ENCODE data around the gene METTL5.

METTL5 gene

DNA sequence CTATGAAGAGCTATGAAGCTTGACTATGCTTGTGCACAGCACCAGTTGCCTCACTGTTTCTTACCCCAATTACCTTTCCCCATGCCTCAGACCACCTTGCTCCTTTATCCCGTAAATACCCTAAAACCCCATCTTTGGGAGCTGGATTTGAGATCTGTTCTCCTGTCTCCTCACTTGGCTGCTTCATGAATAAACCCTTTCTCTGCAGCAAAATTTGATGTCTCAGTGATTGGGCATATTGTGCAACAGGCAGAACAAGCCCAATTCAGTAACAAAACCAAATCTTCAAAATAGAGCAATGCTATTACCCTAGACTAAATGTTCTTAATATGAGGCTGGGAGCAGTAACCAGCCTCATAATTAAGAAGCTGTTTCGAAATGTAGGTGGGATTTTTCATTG lies 29.5 kb downstream of the METTL5 start:
- TF ChIP-seq ZFX (IDR thresholded peaks at IDR 0.05), result no peak
- TF ChIP-seq, protein P1, sequence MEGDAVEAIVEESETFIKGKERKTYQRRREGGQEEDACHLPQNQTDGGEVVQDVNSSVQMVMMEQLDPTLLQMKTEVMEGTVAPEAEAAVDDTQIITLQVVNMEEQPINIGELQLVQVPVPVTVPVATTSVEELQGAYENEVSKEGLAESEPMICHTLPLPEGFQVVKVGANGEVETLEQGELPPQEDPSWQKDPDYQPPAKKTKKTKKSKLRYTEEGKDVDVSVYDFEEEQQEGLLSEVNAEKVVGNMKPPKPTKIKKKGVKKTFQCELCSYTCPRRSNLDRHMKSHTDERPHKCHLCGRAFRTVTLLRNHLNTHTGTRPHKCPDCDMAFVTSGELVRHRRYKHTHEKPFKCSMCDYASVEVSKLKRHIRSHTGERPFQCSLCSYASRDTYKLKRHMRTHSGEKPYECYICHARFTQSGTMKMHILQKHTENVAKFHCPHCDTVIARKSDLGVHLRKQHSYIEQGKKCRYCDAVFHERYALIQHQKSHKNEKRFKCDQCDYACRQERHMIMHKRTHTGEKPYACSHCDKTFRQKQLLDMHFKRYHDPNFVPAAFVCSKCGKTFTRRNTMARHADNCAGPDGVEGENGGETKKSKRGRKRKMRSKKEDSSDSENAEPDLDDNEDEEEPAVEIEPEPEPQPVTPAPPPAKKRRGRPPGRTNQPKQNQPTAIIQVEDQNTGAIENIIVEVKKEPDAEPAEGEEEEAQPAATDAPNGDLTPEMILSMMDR (conservative IDR thresholded peaks at IDR 0.05), result no peak
- no peak overlapping the region for H3K27ac ChIP-seq

DNA sequence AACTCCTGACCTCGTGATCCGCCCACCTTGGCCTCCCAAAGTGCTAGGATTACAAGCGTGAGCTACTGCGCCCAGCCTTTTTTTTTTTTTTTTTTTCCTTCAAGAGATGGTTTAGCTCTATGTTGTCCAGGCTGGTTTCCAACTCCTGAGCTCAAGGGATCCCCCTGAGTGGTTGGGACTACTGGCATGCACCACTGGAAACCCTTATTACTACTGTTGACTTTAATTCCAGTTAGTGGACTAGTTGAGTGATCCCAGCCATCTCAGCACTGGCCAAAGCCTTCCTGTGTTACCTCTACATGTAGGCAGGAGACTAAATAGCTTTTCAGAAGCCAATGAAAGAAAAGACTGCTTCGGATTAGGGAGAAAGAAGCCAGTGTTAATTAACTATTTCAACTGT lies 34.1 kb downstream of the METTL5 start:
- no peak overlapping the region for H3K27ac ChIP-seq
- no peak for TF ChIP-seq ZFX (IDR thresholded peaks at IDR 0.05)
- TF ChIP-seq, protein P1 (conservative IDR thresholded peaks at IDR 0.05), result no peak

DNA sequence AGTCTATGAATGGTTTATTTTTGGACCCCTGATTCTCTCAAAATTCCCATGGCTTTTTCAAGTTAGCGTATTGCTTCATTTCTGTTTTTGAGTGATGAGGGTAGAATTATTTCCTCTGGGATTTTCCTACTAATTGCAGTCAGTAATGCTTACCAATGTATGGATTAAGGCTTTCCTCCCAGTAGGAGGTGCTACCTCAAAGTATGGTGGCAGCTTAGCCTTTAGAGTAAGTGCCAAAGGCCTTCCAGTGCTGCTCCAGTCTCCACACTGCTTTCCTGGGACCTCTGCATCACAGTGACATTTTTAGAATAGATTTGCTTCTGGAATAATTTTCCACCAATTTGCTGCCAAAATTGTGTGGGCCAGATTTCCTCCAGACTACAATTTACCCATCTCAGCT lies 42.2 kb downstream of the METTL5 start:
- TF ChIP-seq, protein P1 (conservative IDR thresholded peaks at IDR 0.05), result no peak
- TF ChIP-seq ZFX (IDR thresholded peaks at IDR 0.05), result no peak
- no peak overlapping the region for H3K27ac ChIP-seq

DNA sequence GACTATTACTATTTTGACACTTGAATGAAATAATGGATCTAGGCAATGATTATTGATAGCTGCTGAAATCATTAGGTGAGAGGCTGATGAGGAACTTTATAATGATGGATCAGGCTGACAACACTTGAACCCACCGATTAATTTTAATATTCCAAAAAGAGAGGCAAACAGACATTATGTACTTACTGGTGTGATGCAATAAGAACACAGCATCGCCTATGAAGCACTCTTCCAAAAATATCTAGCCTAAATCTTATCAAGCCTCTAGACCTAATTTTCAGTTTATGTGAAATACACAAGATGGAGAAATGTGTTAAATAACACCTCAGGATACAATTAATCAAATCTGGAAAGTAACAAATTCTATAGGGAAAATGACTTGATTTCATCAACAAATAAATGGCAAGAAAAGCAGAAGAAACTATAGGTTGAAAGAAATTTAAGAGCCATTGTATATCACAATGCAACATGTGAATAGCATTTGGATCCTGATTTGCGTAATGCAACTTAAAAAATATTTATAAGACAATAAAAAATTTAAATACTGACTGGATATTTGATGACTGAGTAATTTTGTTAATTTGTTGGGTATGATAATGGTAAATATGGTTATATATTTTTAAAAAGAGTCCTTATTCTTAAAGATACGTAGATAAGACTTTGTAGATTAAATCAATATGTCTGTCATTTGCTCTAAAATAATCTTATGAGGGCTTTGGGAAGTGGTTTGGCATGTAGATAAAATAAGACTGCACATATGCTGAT lies 43.3 kb downstream of the METTL5 start:
- no peak overlapping the region for H3K27ac ChIP-seq
- TF ChIP-seq, protein P1 (conservative IDR thresholded peaks at IDR 0.05), result no peak
- TF ChIP-seq ZFX (IDR thresholded peaks at IDR 0.05), result no peak

DNA sequence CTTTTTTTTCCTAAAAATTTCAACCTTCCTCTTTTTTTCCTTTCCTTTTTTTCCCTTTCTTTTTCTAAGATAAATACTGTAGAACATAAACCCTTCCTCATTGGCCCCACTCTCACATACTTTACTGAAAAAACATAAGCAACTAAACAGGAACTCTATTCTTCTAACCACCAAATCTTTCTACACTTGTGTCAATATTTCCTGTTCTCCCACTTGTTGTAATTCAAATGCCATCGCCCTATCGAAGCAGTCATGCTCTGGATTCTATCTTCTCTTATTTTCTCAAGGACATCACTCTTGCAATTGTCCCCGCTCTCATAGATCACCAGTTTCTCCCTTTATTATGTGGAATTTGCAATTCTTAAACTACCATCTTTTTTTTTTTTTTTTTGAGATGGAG lies 46.3 kb downstream of the METTL5 start:
- TF ChIP-seq, protein P1 (conservative IDR thresholded peaks at IDR 0.05), result no peak
- TF ChIP-seq ZFX (IDR thresholded peaks at IDR 0.05), result no peak
- no peak overlapping the region for H3K27ac ChIP-seq

DNA sequence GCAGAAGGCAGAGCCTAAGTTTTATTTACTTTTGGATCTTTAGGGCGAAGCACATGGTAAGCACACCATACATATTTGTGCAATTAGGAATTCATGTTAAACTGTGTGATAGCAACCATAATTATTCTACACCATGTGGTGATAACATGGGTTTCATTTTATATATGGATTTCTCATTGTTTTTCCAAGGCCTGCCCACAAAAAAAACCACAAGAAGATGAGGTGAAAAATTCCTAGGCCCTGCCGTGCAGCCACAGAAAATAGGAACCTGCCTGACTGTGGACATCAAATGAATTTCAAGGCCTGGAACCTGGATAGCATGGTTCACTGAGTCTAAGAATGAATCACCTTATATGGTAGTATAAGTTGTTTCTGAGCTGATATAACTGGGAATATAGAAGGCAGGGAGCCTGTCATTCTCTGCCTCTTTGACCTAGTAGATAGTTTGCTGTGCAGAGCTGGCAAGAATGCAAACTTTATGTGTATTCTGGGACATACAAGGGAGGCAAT lies 48.4 kb downstream of the METTL5 start:
- no peak overlapping the region for H3K27ac ChIP-seq
- TF ChIP-seq, protein P1 (conservative IDR thresholded peaks at IDR 0.05), result no peak
- TF ChIP-seq ZFX (IDR thresholded peaks at IDR 0.05), result no peak

DNA sequence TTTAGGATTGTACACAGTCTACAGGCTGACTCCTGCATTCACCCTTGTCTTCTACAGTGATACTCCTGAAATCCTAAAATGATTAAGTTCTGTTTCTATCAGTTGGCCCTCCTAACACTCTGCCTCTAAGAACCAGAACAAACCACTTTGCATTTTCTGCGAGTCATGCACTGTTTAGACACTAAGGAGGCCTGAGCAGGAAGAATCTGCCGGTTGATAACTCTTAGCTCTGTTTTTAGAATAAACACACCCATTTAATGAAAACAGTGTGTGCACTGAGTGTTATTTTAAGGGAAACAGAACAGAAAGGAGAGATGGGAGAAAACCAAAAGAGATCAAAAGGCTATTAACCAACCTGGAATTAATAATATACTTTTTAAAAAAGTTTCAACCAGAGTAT lies 48.9 kb downstream of the METTL5 start:
- TF ChIP-seq, protein P1 (conservative IDR thresholded peaks at IDR 0.05), result no peak
- no peak for TF ChIP-seq ZFX (IDR thresholded peaks at IDR 0.05)

More for the DNA sequence above, 48.9 kb downstream of the METTL5 start:
- no peak overlapping the region for H3K27ac ChIP-seq
